ENCODE data around the gene LRP8. TPM values are rescaled to one million over a fixed set of nuclear protein-coding genes. Genes with fewer than 3 reads are reported as not detected.

Gene LRP8
- total RNA-seq, 1 experiment from 2014 or later, result 56.3 TPM

DNA sequence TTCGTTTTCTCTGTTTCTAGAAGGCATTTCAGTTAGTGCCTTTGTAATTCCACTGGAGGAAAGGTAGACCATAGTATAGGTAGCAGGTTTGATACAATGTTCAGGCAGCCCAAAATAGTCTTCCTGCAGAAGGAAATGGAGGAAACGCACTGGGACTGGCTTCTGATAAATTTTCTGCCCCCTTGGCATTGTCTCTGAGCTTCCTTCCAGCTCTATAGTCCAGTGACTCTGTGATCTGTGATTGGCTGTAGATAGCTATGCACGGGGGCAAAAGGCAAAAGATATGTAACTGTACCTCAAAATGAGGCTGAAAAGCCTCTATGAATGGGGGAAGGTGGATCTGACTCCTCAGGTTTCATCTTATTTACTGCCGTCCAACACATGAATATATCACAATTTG, 83.7 kb downstream of the LRP8 start (continued):
- TF ChIP-seq, protein P1, sequence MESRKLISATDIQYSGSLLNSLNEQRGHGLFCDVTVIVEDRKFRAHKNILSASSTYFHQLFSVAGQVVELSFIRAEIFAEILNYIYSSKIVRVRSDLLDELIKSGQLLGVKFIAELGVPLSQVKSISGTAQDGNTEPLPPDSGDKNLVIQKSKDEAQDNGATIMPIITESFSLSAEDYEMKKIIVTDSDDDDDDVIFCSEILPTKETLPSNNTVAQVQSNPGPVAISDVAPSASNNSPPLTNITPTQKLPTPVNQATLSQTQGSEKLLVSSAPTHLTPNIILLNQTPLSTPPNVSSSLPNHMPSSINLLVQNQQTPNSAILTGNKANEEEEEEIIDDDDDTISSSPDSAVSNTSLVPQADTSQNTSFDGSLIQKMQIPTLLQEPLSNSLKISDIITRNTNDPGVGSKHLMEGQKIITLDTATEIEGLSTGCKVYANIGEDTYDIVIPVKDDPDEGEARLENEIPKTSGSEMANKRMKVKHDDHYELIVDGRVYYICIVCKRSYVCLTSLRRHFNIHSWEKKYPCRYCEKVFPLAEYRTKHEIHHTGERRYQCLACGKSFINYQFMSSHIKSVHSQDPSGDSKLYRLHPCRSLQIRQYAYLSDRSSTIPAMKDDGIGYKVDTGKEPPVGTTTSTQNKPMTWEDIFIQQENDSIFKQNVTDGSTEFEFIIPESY (IDR thresholded peaks at IDR 0.05; ENCODE audit: extremely low read depth, insufficient replicate concordance, low read length), result no peak
- TF ChIP-seq ATF3 (IDR thresholded peaks at IDR 0.05) (no peak), POLR2A (IDR thresholded peaks at IDR 0.05; ENCODE audit: borderline replicate concordance, extremely low read depth, insufficient read depth, insufficient read length) (no peak), EGR1 (IDR thresholded peaks at IDR 0.05; ENCODE audit: low read depth) (no peak), SIN3A (IDR thresholded peaks at IDR 0.05; ENCODE audit: low read depth) (no peak), ZFX (IDR thresholded peaks at IDR 0.05) (no peak)
- TF ChIP-seq, protein P2, sequence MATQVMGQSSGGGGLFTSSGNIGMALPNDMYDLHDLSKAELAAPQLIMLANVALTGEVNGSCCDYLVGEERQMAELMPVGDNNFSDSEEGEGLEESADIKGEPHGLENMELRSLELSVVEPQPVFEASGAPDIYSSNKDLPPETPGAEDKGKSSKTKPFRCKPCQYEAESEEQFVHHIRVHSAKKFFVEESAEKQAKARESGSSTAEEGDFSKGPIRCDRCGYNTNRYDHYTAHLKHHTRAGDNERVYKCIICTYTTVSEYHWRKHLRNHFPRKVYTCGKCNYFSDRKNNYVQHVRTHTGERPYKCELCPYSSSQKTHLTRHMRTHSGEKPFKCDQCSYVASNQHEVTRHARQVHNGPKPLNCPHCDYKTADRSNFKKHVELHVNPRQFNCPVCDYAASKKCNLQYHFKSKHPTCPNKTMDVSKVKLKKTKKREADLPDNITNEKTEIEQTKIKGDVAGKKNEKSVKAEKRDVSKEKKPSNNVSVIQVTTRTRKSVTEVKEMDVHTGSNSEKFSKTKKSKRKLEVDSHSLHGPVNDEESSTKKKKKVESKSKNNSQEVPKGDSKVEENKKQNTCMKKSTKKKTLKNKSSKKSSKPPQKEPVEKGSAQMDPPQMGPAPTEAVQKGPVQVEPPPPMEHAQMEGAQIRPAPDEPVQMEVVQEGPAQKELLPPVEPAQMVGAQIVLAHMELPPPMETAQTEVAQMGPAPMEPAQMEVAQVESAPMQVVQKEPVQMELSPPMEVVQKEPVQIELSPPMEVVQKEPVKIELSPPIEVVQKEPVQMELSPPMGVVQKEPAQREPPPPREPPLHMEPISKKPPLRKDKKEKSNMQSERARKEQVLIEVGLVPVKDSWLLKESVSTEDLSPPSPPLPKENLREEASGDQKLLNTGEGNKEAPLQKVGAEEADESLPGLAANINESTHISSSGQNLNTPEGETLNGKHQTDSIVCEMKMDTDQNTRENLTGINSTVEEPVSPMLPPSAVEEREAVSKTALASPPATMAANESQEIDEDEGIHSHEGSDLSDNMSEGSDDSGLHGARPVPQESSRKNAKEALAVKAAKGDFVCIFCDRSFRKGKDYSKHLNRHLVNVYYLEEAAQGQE (IDR thresholded peaks at IDR 0.05; ENCODE audit: low read depth), result no peak

DNA sequence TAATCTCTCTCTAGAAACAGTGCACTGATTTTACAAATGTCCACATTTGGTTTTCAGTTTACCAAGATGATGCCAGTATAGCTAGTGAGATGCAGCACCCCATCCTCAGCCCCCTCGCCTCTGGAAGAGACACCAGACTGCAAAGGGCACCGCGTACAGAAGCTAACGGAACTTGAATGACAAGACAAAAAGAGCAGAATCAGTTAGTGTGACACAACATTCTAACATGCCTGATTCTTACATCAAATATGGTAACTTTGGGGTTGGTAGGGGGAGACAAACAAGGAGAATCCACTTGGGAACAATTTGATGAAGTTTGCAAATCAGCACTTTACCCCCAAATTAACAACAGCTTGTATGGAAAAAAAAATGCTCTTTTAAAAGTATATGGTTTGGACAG, 85.5 kb downstream of the LRP8 start:
- peaks cover 4 to 12% of the 10 kb centered on the region in 2 experiments; a peak in 2 of 4 replicates for H3K4me1 ChIP-seq (ENCODE audit: control insufficient read depth in 1 of 2, insufficient read depth in 2 of 2, low read length in 2 of 2)
- ChIA-PET POLR2A (no interaction called here), CTCF (no interaction called here), RAD21 (ENCODE audit: low non-redundant PET in 1 of 2, low total read pairs in 2 of 2, uncharacterized antibody in 2 of 2, unreplicated experiment in 2 of 2) (no interaction called here)
- no TSS peak for BruUV-seq (replicated peaks)
- no peaks in the 10 kb centered on the region for H3K9me2 ChIP-seq (ENCODE audit: insufficient read depth)
- H3K9ac ChIP-seq (ENCODE audit: low read length), result no peak overlapping the region
- H3K9me3 ChIP-seq (ENCODE audit: control insufficient read depth in 1 of 2, insufficient read depth in 1 of 2, low read depth in 1 of 2, low read length in 2 of 2), result no peaks in the 10 kb centered on the region
- TF ChIP-seq EZH2phosphoT487 (IDR thresholded peaks at IDR 0.05; ENCODE audit: borderline replicate concordance), result no peak
- no peak for TF ChIP-seq MAX (IDR thresholded peaks at IDR 0.05)
- no peak for TF ChIP-seq EZH2 (IDR thresholded peaks at IDR 0.05)
- no peak for TF ChIP-seq ELF1 (IDR thresholded peaks at IDR 0.05; ENCODE audit: borderline replicate concordance, low read depth)
- no peak for TF ChIP-seq RAD21 (IDR thresholded peaks at IDR 0.05; ENCODE audit: low read depth)
- no peak for TF ChIP-seq CTCF (IDR thresholded peaks at IDR 0.05 in 2 of 3, conservative IDR thresholded peaks at IDR 0.05 in 1 of 3; ENCODE audit: borderline replicate concordance in 1 of 3, insufficient read depth in 1 of 3, low read depth in 2 of 3, low read length in 2 of 3)
- no peak for TF ChIP-seq JUND (IDR thresholded peaks at IDR 0.05)
- TF ChIP-seq ATF3 (IDR thresholded peaks at IDR 0.05), result no peak
- no peak for TF ChIP-seq FOSL1 (IDR thresholded peaks at IDR 0.05; ENCODE audit: low read depth)
- no peak for TF ChIP-seq POLR2AphosphoS5 (IDR thresholded peaks at IDR 0.05; ENCODE audit: low read depth, low read length)
- TF ChIP-seq SIN3A (IDR thresholded peaks at IDR 0.05; ENCODE audit: low read depth), result no peak
- TF ChIP-seq YY1 (IDR thresholded peaks at IDR 0.05; ENCODE audit: extremely low read depth, insufficient replicate concordance, low read depth, low read length), result no peak
- TF ChIP-seq ZNF274 (IDR thresholded peaks at IDR 0.05; ENCODE audit: low read depth, low read length), result no peak
- no peaks in the 10 kb centered on the region for H4K20me1 ChIP-seq (ENCODE audit: insufficient read depth)
- H3K79me2 ChIP-seq (ENCODE audit: insufficient read depth, low read length), result peaks cover 9% of the 10 kb centered on the region
- no peaks in the 10 kb centered on the region for H3K27me3 ChIP-seq (ENCODE audit: insufficient read depth, low read length)
- H3K4me2 ChIP-seq (ENCODE audit: low read length), result no peak overlapping the region
- ATAC-seq (no peak), DNase-seq (ENCODE audit: low read depth, low spot score) (no peak)
- no peak overlapping the region for H3K4me3 ChIP-seq (replicated peaks in 1 of 2; ENCODE audit: low read depth in 1 of 2, low read length in 2 of 2)
- intact Hi-C loops (cut with micrococcal nuclease), result no loop called here
- no peak overlapping the region for H2AFZ ChIP-seq (ENCODE audit: low read depth, low read length, poor library complexity, severe bottlenecking)
- H3K27ac ChIP-seq (ENCODE audit: low read depth, low read length), result no peak overlapping the region
- peaks cover 5 to 7% of the 10 kb centered on the region in 2 experiments; a peak in 2 of 4 replicates for H3K36me3 ChIP-seq (ENCODE audit: control insufficient read depth in 1 of 2, insufficient read depth in 2 of 2, low read length in 2 of 2)
